ENCODE data around the gene RNF151.

The RNF151 gene

DNA sequence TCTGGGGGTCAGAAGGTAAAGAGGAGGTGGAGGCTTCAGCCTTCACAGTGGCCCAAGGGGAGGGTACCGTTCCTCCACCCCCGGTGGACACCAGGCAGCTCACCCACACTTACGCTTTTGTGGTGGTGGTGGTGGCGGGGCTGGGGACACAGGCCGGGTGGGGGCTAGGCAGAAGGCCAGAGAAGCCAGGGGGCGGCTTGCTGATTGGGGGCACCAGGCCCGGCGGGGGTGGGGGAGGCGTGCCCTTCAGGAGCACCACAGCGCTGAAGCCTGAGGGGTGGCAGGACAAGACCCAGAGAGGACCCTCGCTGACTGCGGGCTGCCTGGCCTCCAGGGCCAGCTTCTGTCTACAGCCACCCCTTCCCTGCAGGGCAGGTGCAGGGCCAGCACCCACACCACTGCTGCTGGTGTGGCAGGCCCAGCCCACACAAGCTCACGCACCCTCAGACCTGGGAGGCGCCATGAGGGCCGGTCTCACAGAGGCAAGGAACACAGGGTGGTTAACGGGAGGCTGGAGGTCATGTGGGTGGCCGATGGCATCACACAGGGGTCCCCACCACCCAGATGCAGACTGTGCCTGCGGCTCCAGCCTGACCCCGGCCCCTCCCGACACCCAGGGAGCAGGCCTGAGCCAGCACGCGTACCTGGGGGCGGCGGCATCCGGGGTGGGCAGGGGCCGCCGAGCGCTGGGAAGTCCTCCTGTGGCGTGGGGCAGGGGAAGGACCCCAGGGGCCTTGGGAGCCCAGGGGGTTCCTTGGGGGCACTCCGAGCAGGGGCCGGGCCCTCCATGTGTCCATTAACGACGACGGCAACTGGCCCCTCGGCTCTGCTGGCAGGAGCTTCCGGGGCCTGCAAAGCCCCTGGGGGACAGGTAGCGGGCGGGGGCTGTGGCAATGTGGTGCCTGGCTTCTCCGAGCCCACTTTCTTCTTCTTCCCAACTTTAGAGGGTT, 32.5 kb downstream of the RNF151 start:
- Histone ChIP-seq H3K27ac (ENCODE audit: insufficient read depth in 1 of 2, low read depth in 1 of 2, low read length in 2 of 2, poor library complexity in 1 of 2, severe bottlenecking in 2 of 2) (no peak overlapping the region), H3K4me3 (ENCODE audit: control insufficient read depth in 1 of 7, extremely low read depth in 1 of 7, insufficient read depth in 4 of 7, low read depth in 2 of 7, low read length in 6 of 7) (no peak overlapping the region), H3K36me3 (ENCODE audit: control insufficient read depth in 4 of 4, insufficient read depth in 4 of 4, low read length in 3 of 4) (peaks cover 0 to 69% (median 54%) of the 10 kb centered on the region in 4 experiments), H3K9me3 (ENCODE audit: control extremely low read depth in 1 of 5, control insufficient read depth in 4 of 5, insufficient read depth in 2 of 5, low read depth in 1 of 5, low read length in 4 of 5) (no peaks in the 10 kb centered on the region), H3K27me3 (replicated peaks in 2 of 5; ENCODE audit: control insufficient read depth in 4 of 5, insufficient read depth in 5 of 5, low read length in 4 of 5) (no peaks in the 10 kb centered on the region), H3K4me1 (ENCODE audit: control extremely low read depth in 1 of 4, control insufficient read depth in 4 of 4, insufficient read depth in 4 of 4, low read length in 3 of 4) (peaks cover 0 to 9% (median 6%) of the 10 kb centered on the region in 4 experiments)
- no peak for DNase-seq
- 97% methylated on average over 26 of the region's 39 CpGs for WGBS (ENCODE audit: insufficient coverage)
- POLR2A ChIA-PET, result interaction anchor here (1.0 kb wide), 1 partner anchor 156 kb away, joined by 3 read pairs; the partner anchor contains the start of gene TRAF7
- CTCF ChIA-PET, result interaction anchor here (1.4 to 1.5 kb wide), 2 partner anchors 14 to 156 kb away, joined by 3 to 4 read pairs; partner anchors contain the start of gene TRAF7

DNA sequence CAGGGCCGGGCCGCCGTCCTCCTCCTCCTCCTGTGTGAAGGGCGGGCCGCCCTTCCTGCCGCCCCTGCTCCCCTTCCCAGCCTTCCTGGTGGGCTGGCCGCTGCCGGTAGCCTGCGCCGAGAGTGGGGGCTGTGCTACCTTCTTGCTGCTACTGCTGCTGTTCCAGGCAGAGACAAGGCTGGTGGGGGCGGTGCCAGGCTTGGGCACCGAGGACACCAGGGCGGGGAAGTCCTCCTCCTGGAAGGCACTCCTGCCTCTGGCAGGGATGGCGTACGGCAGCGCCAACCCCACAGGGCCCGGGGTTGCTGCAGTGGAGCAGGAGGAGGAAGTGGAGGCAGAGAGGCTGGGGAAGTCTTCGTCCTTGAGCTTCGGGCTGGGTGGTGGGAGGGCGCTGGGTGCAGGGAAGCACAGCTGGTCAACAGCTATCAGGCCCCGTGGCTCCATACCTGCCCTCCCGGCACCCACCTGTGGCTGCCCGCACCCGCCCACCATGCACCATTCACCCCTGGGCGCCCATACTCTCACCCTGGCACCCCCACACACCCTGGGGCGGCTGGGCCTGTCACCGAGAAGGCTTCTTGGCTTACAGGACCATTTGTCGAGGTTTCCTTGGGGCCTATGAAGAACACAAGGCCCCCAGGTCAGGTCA, 33.3 kb downstream of the RNF151 start:
- WGBS (ENCODE audit: insufficient coverage), result 97% methylated on average over 20 of the region's 28 CpGs
- POLR2A ChIA-PET, result no interaction called here
- Histone ChIP-seq H3K4me3 (ENCODE audit: control insufficient read depth in 1 of 7, extremely low read depth in 1 of 7, insufficient read depth in 4 of 7, low read depth in 2 of 7, low read length in 6 of 7) (no peak overlapping the region), H3K36me3 (ENCODE audit: control insufficient read depth in 4 of 4, insufficient read depth in 4 of 4, low read length in 3 of 4) (peaks cover 0 to 69% (median 54%) of the 10 kb centered on the region in 4 experiments), H3K9me3 (ENCODE audit: control extremely low read depth in 1 of 5, control insufficient read depth in 4 of 5, insufficient read depth in 2 of 5, low read depth in 1 of 5, low read length in 4 of 5) (no peaks in the 10 kb centered on the region), H3K27ac (ENCODE audit: insufficient read depth in 1 of 2, low read depth in 1 of 2, low read length in 2 of 2, poor library complexity in 1 of 2, severe bottlenecking in 2 of 2) (no peak overlapping the region), H3K4me1 (ENCODE audit: control extremely low read depth in 1 of 4, control insufficient read depth in 4 of 4, insufficient read depth in 4 of 4, low read length in 3 of 4) (peaks cover 0 to 17% (median 14%) of the 10 kb centered on the region in 4 experiments), H3K27me3 (replicated peaks in 2 of 5; ENCODE audit: control insufficient read depth in 4 of 5, insufficient read depth in 5 of 5, low read length in 4 of 5) (no peaks in the 10 kb centered on the region)
- no peak for DNase-seq
- CTCF ChIA-PET, result interaction anchor here (1.4 kb wide), 1 partner anchor 155 kb away, joined by 3 read pairs; the partner anchor contains the start of gene TRAF7

DNA sequence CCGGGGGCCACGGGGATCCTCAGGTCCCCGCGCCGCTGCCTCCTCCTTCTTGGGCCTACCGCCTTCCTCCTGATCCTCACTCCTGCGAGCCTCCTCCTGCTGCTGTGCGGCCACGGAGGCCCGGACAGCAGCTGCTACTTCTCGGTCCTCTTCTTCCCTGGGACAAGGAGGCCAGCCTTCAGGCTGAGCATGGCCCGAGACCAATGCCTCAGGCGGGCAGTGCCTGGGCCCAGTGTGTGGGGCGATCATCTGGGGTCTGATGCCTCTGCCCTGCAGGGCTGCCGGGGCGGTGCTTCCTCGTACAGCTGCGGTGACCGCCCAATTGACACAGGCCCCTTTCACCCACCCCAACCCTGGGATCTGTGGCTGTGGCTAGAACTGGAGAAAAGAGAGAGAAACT, 34.4 kb downstream of the RNF151 start:
- H3K9me3 ChIP-seq (ENCODE audit: control extremely low read depth in 1 of 5, control insufficient read depth in 4 of 5, insufficient read depth in 2 of 5, low read depth in 1 of 5, low read length in 4 of 5), result no peaks in the 10 kb centered on the region
- no peak overlapping the region for H3K4me3 ChIP-seq (ENCODE audit: control insufficient read depth in 1 of 7, extremely low read depth in 1 of 7, insufficient read depth in 4 of 7, low read depth in 2 of 7, low read length in 6 of 7)
- WGBS (ENCODE audit: insufficient coverage), result 96% methylated on average over 11 of the region's 19 CpGs
- ChIA-PET POLR2A (no interaction called here), CTCF (interaction anchor here (0.6 to 1.6 kb wide), 4 partner anchors 15 to 154 kb away, joined by 3 to 4 read pairs (median 4); partner anchors contain the start of genes NTHL1, TRAF7 and TSC2)
- no peak for DNase-seq
- H3K4me1 ChIP-seq (ENCODE audit: control extremely low read depth in 1 of 4, control insufficient read depth in 4 of 4, insufficient read depth in 4 of 4, low read length in 3 of 4), result peaks cover 0 to 28% (median 25%) of the 10 kb centered on the region in 4 experiments
- H3K36me3 ChIP-seq (ENCODE audit: control insufficient read depth in 4 of 4, insufficient read depth in 4 of 4, low read length in 3 of 4), result peaks cover 0 to 69% (median 56%) of the 10 kb centered on the region in 4 experiments
- H3K27ac ChIP-seq (ENCODE audit: insufficient read depth in 1 of 2, low read depth in 1 of 2, low read length in 2 of 2, poor library complexity in 1 of 2, severe bottlenecking in 2 of 2), result no peak overlapping the region
- H3K27me3 ChIP-seq (replicated peaks in 2 of 5; ENCODE audit: control insufficient read depth in 4 of 5, insufficient read depth in 5 of 5, low read length in 4 of 5), result no peaks in the 10 kb centered on the region

DNA sequence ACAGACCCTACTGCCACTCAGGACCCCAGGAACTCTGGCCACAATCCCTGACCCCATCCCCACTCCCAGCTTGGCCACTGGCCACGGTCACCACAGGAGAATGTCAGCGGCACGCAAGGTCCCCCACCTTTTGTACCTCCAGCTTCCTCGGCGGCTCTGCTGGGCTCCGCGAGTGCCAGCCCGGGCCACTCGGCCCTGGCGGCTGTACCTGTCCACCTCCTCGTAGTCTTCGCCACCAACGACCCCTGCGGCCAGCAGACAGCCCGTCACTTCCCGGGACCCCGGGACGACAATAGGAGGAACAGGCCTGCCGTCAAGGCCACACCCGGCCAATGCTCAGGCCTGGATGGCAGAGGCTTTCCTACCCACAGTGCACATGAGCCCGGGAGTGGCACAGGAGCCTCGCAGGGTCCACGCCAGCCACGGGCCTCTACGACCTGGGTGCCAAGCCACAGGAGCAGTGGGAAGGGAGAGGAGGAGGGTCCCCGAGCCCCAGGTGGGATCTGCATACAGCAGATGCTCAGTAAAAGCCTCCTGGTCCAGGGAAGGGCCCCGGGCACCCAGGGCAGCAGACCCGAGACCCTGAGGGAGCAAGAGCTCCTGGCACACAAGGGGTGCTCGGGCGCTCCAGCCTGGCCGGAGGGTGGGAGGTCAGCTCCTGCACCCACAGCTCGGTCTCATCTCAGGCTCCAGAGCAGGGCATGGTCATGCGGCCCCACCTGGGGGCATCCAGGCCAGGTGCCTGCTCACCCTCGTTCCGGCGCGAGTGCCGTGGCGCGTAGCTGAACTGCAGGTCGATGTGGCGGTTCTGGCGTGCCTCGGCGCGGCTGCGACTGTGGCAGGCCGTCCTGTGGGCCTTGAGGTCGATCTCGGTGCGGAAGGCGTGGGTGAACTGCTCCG, 35.0 kb downstream of the RNF151 start:
- WGBS (ENCODE audit: insufficient coverage), result 96% methylated on average over 49 of the region's 53 CpGs
- peaks cover 0 to 35% (median 31%) of the 10 kb centered on the region in 4 experiments for H3K4me1 ChIP-seq (ENCODE audit: control extremely low read depth in 1 of 4, control insufficient read depth in 4 of 4, insufficient read depth in 4 of 4, low read length in 3 of 4)
- no peak overlapping the region for H3K27ac ChIP-seq (ENCODE audit: insufficient read depth in 1 of 2, low read depth in 1 of 2, low read length in 2 of 2, poor library complexity in 1 of 2, severe bottlenecking in 2 of 2)
- no peak for DNase-seq
- H3K27me3 ChIP-seq (replicated peaks in 2 of 5; ENCODE audit: control insufficient read depth in 4 of 5, insufficient read depth in 5 of 5, low read length in 4 of 5), result no peaks in the 10 kb centered on the region
- peaks cover 0 to 74% (median 55%) of the 10 kb centered on the region in 4 experiments for H3K36me3 ChIP-seq (ENCODE audit: control insufficient read depth in 4 of 4, insufficient read depth in 4 of 4, low read length in 3 of 4)
- ChIA-PET POLR2A (no interaction called here), CTCF (interaction anchor here (1.3 to 2.4 kb wide), 3 partner anchors 15 to 152 kb away, joined by 4 to 6 read pairs (median 4); no protein-coding TSS in a partner anchor)
- no peaks in the 10 kb centered on the region for H3K9me3 ChIP-seq (ENCODE audit: control extremely low read depth in 1 of 5, control insufficient read depth in 4 of 5, insufficient read depth in 2 of 5, low read depth in 1 of 5, low read length in 4 of 5)
- H3K4me3 ChIP-seq (ENCODE audit: control insufficient read depth in 1 of 7, extremely low read depth in 1 of 7, insufficient read depth in 4 of 7, low read depth in 2 of 7, low read length in 6 of 7), result no peak overlapping the region

DNA sequence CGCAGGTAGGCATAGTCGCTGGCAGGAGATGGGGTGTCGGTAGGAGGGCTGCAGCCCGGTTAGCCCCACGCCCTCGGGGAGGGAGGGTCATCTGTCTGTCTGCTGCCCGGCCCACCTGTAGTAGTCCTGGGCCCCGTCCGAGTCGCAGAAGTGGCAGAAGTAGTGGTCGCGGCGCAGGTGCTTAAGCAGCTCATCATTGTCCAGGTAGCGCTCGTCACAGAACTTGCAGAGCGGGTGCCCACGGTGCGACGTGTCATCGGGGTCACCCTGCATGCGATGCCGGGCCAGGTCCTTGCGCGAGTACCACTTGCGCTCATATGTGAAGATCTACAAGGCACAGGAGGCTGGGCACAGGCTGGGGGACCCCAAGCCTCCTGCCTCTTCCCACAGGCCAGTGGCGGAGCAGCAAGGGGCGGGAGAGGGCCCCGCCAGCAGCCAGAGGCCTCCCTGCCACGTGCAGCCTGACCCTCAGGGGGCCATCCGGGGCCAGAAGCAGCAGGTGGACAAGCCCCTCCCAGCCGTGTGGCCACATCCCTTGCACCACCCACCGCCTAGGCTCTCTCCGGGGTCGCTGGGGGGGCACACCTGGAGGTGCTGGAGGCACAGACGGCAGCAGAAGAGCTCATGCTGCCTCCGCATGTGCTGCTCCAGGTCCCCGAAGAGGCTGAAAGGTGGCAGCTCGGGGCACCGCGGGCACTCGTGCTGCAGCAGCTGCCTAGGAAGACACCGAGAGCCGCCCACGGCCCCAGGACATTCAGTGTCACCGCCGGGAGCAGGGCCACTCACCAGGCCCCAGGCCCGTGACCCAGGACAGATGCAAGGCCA, 36.0 kb downstream of the RNF151 start:
- Histone ChIP-seq H3K36me3 (ENCODE audit: control insufficient read depth in 4 of 4, insufficient read depth in 4 of 4, low read length in 3 of 4) (peaks cover 0 to 76% (median 48%) of the 10 kb centered on the region in 4 experiments), H3K4me3 (ENCODE audit: control insufficient read depth in 1 of 7, extremely low read depth in 1 of 7, insufficient read depth in 4 of 7, low read depth in 2 of 7, low read length in 6 of 7) (no peak overlapping the region), H3K4me1 (ENCODE audit: control extremely low read depth in 1 of 4, control insufficient read depth in 4 of 4, insufficient read depth in 4 of 4, low read length in 3 of 4) (peaks cover 0 to 44% (median 40%) of the 10 kb centered on the region in 4 experiments), H3K27me3 (replicated peaks in 2 of 5; ENCODE audit: control insufficient read depth in 4 of 5, insufficient read depth in 5 of 5, low read length in 4 of 5) (no peaks in the 10 kb centered on the region), H3K27ac (ENCODE audit: insufficient read depth in 1 of 2, low read depth in 1 of 2, low read length in 2 of 2, poor library complexity in 1 of 2, severe bottlenecking in 2 of 2) (no peak overlapping the region), H3K9me3 (ENCODE audit: control extremely low read depth in 1 of 5, control insufficient read depth in 4 of 5, insufficient read depth in 2 of 5, low read depth in 1 of 5, low read length in 4 of 5) (no peaks in the 10 kb centered on the region)
- 96% methylated on average over 46 of the region's 47 CpGs for WGBS (ENCODE audit: insufficient coverage)
- ChIA-PET POLR2A (interaction anchor here (1.7 to 3.4 kb wide), 2 partner anchors 38 to 152 kb away, joined by 5 to 15 read pairs; partner anchors contain the start of genes RPS2 and TRAF7), CTCF (interaction anchor here (0.9 to 6.9 kb wide), 13 partner anchors 6 to 151 kb away, joined by 3 to 80 read pairs (median 6); partner anchors contain the start of genes RAB26 and TRAF7)
- DNase-seq, result no peak

Measured in common myeloid progenitor, CD34-positive (primary cell).